Sigmoid colon (tissue), 7 donors: ENCODE results near the gene EXT2. TPM values are rescaled to one million over a fixed set of nuclear protein-coding genes. Genes with fewer than 3 reads are reported as not detected.

ENCODE experiments used
- DNase-seq: peaks from one replicate; pipeline ENCODE4 v3.0.0-alpha.2; 2019
- H3K27ac ChIP-seq, 4 donors: fragments of 200-600 bp; sonication (generic); one replicate each; pipeline ENCODE4 v1.5.1; 2016 to 2019; ENCODE audit warnings: mild to moderate bottlenecking in 1 of 4
- H3K27me3 ChIP-seq, 3 donors: fragments of 200-600 bp; sonication (generic); one replicate each; pipeline ENCODE4 v1.5.1; 2019; ENCODE audit warnings: mild to moderate bottlenecking in 1 of 3
- H3K36me3 ChIP-seq, 4 donors: fragments of 200-600 bp; sonication (generic); one replicate each; pipeline ENCODE4 v1.5.1; 2016 to 2019
- H3K4me1 ChIP-seq, 4 donors: fragments of 200-600 bp; sonication (generic); one replicate each; pipeline ENCODE4 v1.5.1; 2017 to 2019
- H3K4me3 ChIP-seq, 4 donors: fragments of 200-600 bp; sonication (generic); one replicate each; pipeline ENCODE4 v1.5.1; 2017 to 2019; ENCODE audit warnings: mild to moderate bottlenecking in 2 of 4, moderate library complexity in 1 of 4
- H3K9me3 ChIP-seq, 4 donors: fragments of 200-600 bp in 3 of 4; sonication (generic) in 3 of 4; one replicate each; pipeline versions ENCODE4 v1.5.1 to v1.6.1; 2013 to 2019
- CTCF ChIP-seq, 4 experiments: fragments of 450-650 bp in 3 of 4; fragments of 200-600 bp in 1 of 4; IDR thresholded peaks; one replicate each; pipeline ENCODE4 v1.5.1; 2016 to 2019; ENCODE audit warnings: antibody characterized with exemption in 4 of 4, mild to moderate bottlenecking in 3 of 4, moderate library complexity in 2 of 4
- EP300 ChIP-seq, 4 donors: sonication (generic); formaldehyde crosslinking; IDR thresholded peaks; one replicate each; pipeline ENCODE4 v1.6.1; 2017; ENCODE audit warnings: antibody characterized with exemption in 4 of 4
- POLR2A ChIP-seq, 2 donors: fragments of 450-650 bp; IDR thresholded peaks; one replicate each; pipeline ENCODE4 v1.6.1; 2016; ENCODE audit warnings: antibody characterized with exemption in 2 of 2, mild to moderate bottlenecking in 2 of 2, moderate library complexity in 2 of 2
- POLR2AphosphoS5 ChIP-seq, 4 donors: sonication (generic); formaldehyde crosslinking; IDR thresholded peaks; one replicate each; pipeline ENCODE4 v1.6.1; 2017; ENCODE audit warnings: antibody characterized with exemption in 4 of 4
- WGBS, 2 donors: extraction: QIAGEN DNeasy Blood & Tissue Kit; methylation state at CpG; one replicate each; pipeline ENCODE4 v1.1.7; 2013; 5-methylcytosine and 5-hydroxymethylcytosine counted together
- intact Hi-C: fragments of 100-400 bp; cut with DNase I; formaldehyde crosslinking; loops from one replicate; pipeline ENCODE4 v1.15.1; 2023
- polyA plus RNA-seq, 3 donors: library from polyadenylated mRNA; stranded (reverse); fragments of 200-250 nt; gene quantifications; one replicate each; pipeline ENCODE4 v1.2.3, GENCODE V29; 2013
- total RNA-seq, 4 donors: library from RNA; depleted of rRNA; stranded (reverse); fragments of >200 nt; gene quantifications; one replicate each; pipeline ENCODE4 v1.1.0, GENCODE V29; 2016
- donor health status: healthy with polysubstance abuse.
- donor health status: Bipolar disorder and iron deficiency.
- donor health status: healthy.

The EXT2 gene
- total and polyA plus RNA-seq, 7 donors: 6.6 to 68.1 (median 46.3) TPM

- WGBS, 2 donors: 80 to 82% methylated on average over 3 of the region's 3 CpGs
- DNase-seq: no peak
- no peak for TF ChIP-seq POLR2AphosphoS5 (IDR thresholded peaks at IDR 0.05)
- TF ChIP-seq EP300 (IDR thresholded peaks at IDR 0.05): no peak
- no peak for TF ChIP-seq CTCF (IDR thresholded peaks at IDR 0.05)
- TF ChIP-seq POLR2A (IDR thresholded peaks at IDR 0.05): no peak
- no peak overlapping the region for H3K27ac ChIP-seq
- H3K27me3 ChIP-seq: no peaks in the 10 kb centered on the region
- no peaks in the 10 kb centered on the region for H3K9me3 ChIP-seq
- no peak overlapping the region for H3K4me3 ChIP-seq
- intact Hi-C loops: no loop called here
- no peaks in the 10 kb centered on the region for H3K36me3 ChIP-seq
- no peaks in the 10 kb centered on the region for H3K4me1 ChIP-seq
These were observed 45.6 kb upstream of the EXT2 start for GRCh38 chr11:44049832-44050231.

DNA sequence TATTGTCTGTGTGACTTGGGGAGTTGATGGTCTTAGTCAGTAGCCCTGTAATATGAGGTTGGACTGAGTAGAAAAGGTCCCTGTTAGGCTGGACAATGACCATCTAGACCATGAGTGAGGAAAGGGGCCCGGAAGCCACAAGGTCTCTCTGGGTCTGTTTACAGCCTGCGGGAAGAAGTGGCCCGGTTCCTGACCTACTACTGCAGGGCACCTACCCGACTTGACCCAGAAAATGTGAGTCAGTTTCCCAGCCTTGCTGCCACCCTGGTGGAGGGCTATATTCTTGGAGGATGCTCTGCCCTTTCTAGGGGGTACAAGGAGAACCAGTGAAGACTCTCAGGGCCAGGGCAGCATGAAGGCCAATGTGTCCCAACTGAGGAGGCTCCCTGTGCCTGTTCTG lies 44.3 kb upstream of the EXT2 start:
- H3K27me3 ChIP-seq: no peaks in the 10 kb centered on the region
- no peaks in the 10 kb centered on the region for H3K4me1 ChIP-seq
- no peaks in the 10 kb centered on the region for H3K9me3 ChIP-seq
- H3K27ac ChIP-seq: no peak overlapping the region
- DNase-seq: no peak
- intact Hi-C loops: no loop called here
- WGBS, 2 donors: 94 to 95% methylated on average over 4 of the region's 4 CpGs
- no peak overlapping the region for H3K4me3 ChIP-seq
- H3K36me3 ChIP-seq: no peaks in the 10 kb centered on the region
- TF ChIP-seq EP300 (IDR thresholded peaks at IDR 0.05) (no peak), POLR2A (IDR thresholded peaks at IDR 0.05) (no peak), POLR2AphosphoS5 (IDR thresholded peaks at IDR 0.05) (no peak)

GRCh38 chr11:44057340-44057739 lies 38.1 kb upstream of the EXT2 start:
- Histone ChIP-seq H3K4me3 (no peak overlapping the region), H3K9me3 (no peaks in the 10 kb centered on the region), H3K27ac (no peak overlapping the region), H3K36me3 (no peaks in the 10 kb centered on the region), H3K4me1 (no peaks in the 10 kb centered on the region), H3K27me3 (no peaks in the 10 kb centered on the region)
- intact Hi-C loops: no loop called here
- WGBS, 2 donors: 80 to 90% methylated on average over 6 of the region's 6 CpGs
- TF ChIP-seq POLR2A (IDR thresholded peaks at IDR 0.05) (no peak), EP300 (IDR thresholded peaks at IDR 0.05) (no peak), CTCF (IDR thresholded peaks at IDR 0.05) (no peak), POLR2AphosphoS5 (IDR thresholded peaks at IDR 0.05) (no peak)
- DNase-seq: no peak

DNA sequence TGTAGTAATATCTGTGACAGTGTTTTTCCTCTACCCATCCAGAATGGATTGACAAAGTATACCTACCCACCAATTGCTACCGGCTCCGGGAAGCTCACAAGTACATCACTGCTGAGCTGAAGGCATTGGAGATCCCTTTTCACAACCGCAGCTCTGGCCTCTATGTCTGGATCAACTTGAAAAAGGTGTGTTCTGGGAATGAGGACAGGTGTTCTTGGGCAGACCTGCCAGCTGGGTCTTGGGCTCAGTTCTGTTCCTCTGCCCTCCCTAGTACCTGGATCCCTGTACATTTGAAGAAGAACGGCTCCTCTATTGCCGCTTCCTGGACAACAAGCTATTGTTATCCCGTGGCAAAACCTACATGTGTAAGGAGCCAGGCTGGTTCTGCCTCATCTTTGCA lies 37.2 kb upstream of the EXT2 start:
- H3K27me3 ChIP-seq: no peaks in the 10 kb centered on the region
- H3K9me3 ChIP-seq: no peaks in the 10 kb centered on the region

DNA sequence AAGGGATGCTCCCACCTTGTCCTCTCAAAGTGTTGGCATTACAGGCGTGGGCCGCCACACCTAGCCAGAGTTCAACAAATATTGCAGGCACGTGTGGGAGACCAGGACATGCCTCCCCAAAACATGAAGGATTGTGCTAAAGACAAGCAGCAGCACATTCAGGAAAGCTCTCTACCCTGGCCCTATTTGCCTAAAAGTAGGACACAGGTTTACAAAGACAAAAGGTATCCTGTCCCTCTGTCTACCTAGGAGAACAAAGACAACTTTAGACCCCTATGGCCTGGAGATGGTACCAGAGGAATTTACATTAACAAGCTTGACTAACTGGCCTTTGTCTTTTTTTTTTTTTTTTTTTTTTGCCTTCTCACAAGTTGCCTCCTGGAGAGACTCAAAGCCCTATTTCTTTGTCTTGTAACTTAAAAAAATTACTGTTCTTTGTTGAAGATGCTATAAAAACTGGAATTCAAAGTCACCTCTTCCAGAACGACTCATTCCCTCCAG lies 30.3 kb upstream of the EXT2 start:
- Histone ChIP-seq H3K27ac (peak overlapping the region; percentile 91 to 95 (median 92)), H3K36me3 (no peaks in the 10 kb centered on the region), H3K4me3 (peak overlapping the region in 2 of 4 donors; percentile 67 to 73), H3K27me3 (no peaks in the 10 kb centered on the region), H3K9me3 (no peaks in the 10 kb centered on the region), H3K4me1 (peaks cover 0 to 21% (median 15%) of the 10 kb centered on the region in 4 donors)
- intact Hi-C loops: no loop called here
- TF ChIP-seq POLR2AphosphoS5 (IDR thresholded peaks at IDR 0.05) (no peak), EP300 (IDR thresholded peaks at IDR 0.05) (no peak), CTCF (IDR thresholded peaks at IDR 0.05) (no peak), POLR2A (IDR thresholded peaks at IDR 0.05) (no peak)
- WGBS, 2 donors: 18 to 65% methylated on average over 4 of the region's 4 CpGs
- DNase-seq: no peak

More for the DNA sequence above, 37.2 kb upstream of the EXT2 start:
- WGBS, 2 donors: 87 to 95% methylated on average over 6 of the region's 6 CpGs
- no peaks in the 10 kb centered on the region for H3K4me1 ChIP-seq
- no peak for DNase-seq
- TF ChIP-seq POLR2AphosphoS5 (IDR thresholded peaks at IDR 0.05) (no peak), EP300 (IDR thresholded peaks at IDR 0.05) (no peak), POLR2A (IDR thresholded peaks at IDR 0.05) (no peak), CTCF (IDR thresholded peaks at IDR 0.05) (no peak)
- intact Hi-C loops: no loop called here
- no peaks in the 10 kb centered on the region for H3K36me3 ChIP-seq
- H3K4me3 ChIP-seq: no peak overlapping the region
- no peak overlapping the region for H3K27ac ChIP-seq
